T-cell (primary cell): ENCODE results near the gene CTNNBL1. TPM values are rescaled to one million over a fixed set of nuclear protein-coding genes. Genes with fewer than 3 reads are reported as not detected.

Source experiments
- ATAC-seq, 4 experiments: fragments of 200-7000 bp in 3 of 4; fragments of 150-1000 bp in 1 of 4; cut with Tn5 transposase; replicated peaks in 1 of 4; 1 replicate in 3 of 4; 2 replicates in 1 of 4; pipeline ENCODE4 v1.10.0; 2021; ENCODE audit warnings: moderate library complexity in 3 of 4, mild to moderate bottlenecking in 2 of 4, moderate number of reproducible peaks in 1 of 4
- CTCF ChIA-PET, 2 donors: fragments of 300-600 bp; sonication (Branson Sonifier 250); formaldehyde crosslinking; loops; one replicate each; lab custom pipeline; 2022; ENCODE audit warnings: antibody characterized with exemption in 2 of 2; lab: Charles Lee
- POLR2A ChIA-PET, 2 donors: fragments of 300-600 bp; sonication (Branson Sonifier 250); formaldehyde crosslinking; loops; one replicate each; lab custom pipeline; 2022; ENCODE audit warnings: antibody characterized with exemption in 2 of 2; lab: Charles Lee
- DNase-seq, 35 experiments: peaks; one replicate each; pipeline versions ENCODE4 v3.0.0 to v3.0.0-alpha.2; 2013 to 2023
- H3K27ac ChIP-seq: one replicate; pipeline ENCODE4 v1.5.1; 2013; ENCODE audit warnings: low read length
- H3K27me3 ChIP-seq, 2 experiments: replicated peaks in 1 of 2; 1 replicate in 1 of 2; 2 replicates in 1 of 2; pipeline versions ENCODE4 v1.6.1 to v1.7.0; 2013; ENCODE audit warnings: low read length in 1 of 2, mixed read lengths in 1 of 2; ENCODE audit not compliant: control insufficient read depth in 2 of 2, insufficient read depth in 2 of 2; ENCODE audit errors: extremely low read depth in 1 of 2
- H3K36me3 ChIP-seq, 2 donors: 1 replicate in 1 of 2; 2 replicates in 1 of 2; pipeline versions ENCODE4 v1.6.1 to v1.7.0; 2013; ENCODE audit warnings: low read length in 1 of 2; ENCODE audit not compliant: control insufficient read depth in 2 of 2, insufficient read depth in 1 of 2; ENCODE audit errors: extremely low read depth in 1 of 2
- H3K4me1 ChIP-seq, 2 experiments: 1 replicate in 1 of 2; 2 replicates in 1 of 2; pipeline versions ENCODE4 v1.6.1 to v1.7.0; 2013; ENCODE audit warnings: low read length in 2 of 2, mixed read lengths in 1 of 2; ENCODE audit not compliant: insufficient read depth in 2 of 2, control insufficient read depth in 1 of 2; ENCODE audit errors: extremely low read depth in 1 of 2
- H3K4me3 ChIP-seq, 2 donors: 1 replicate in 1 of 2; 2 replicates in 1 of 2; pipeline versions ENCODE4 v1.5.1 to v1.7.0; 2013; ENCODE audit warnings: mild to moderate bottlenecking in 2 of 2, low read length in 1 of 2, moderate library complexity in 1 of 2; ENCODE audit not compliant: control insufficient read depth in 1 of 2; ENCODE audit errors: extremely low read depth in 1 of 2
- H3K9me3 ChIP-seq: 2 replicates; pipeline ENCODE4 v1.7.0; 2013
- H3K27ac Mint-ChIP-seq, 2 donors: one replicate each; pipeline ENCODE4 v1.8.0; 2020 to 2021; ENCODE audit warnings: mild to moderate bottlenecking in 2 of 2, mixed read lengths in 2 of 2
- H3K27me3 Mint-ChIP-seq, 2 donors: one replicate each; pipeline ENCODE4 v1.8.0; 2021 to 2022; ENCODE audit warnings: mixed read lengths in 2 of 2
- H3K36me3 Mint-ChIP-seq: one replicate; pipeline ENCODE4 v1.8.0; 2021; ENCODE audit warnings: mixed read lengths
- H3K4me1 Mint-ChIP-seq, 3 donors: one replicate each; pipeline ENCODE4 v1.8.0; 2020 to 2022; ENCODE audit warnings: mixed read lengths in 3 of 3, mild to moderate bottlenecking in 1 of 3
- H3K4me3 Mint-ChIP-seq, 3 donors: one replicate each; pipeline ENCODE4 v1.8.0; 2020 to 2022; ENCODE audit warnings: mild to moderate bottlenecking in 3 of 3, mixed read lengths in 3 of 3, moderate library complexity in 3 of 3
- H3K9me3 Mint-ChIP-seq, 3 donors: one replicate each; pipeline ENCODE4 v1.8.0; 2020 to 2022; ENCODE audit warnings: mixed read lengths in 3 of 3
- WGBS: methylation state at CpG from one replicate; pipeline ENCODE4 v1.1.5; 2013; ENCODE audit warnings: missing lambda C conversion rate; ENCODE audit not compliant: insufficient coverage; 5-methylcytosine and 5-hydroxymethylcytosine counted together
- total RNA-seq, 35 experiments: library from RNA in 6 of 35; stranded (reverse) in 6 of 35; fragments of 120-200 nt in 1 of 35; gene quantifications; one replicate each; pipeline versions ENCODE4 v1.2.1 to v1.2.4 and lab custom pipeline; 2013 to 2026

Gene CTNNBL1
- total RNA-seq, 5 donors from 2014 or later (not counting 1 experiment from before 2014, with no cell fraction given), result 44.6 to 52.4 (median 49.4) TPM

DNA sequence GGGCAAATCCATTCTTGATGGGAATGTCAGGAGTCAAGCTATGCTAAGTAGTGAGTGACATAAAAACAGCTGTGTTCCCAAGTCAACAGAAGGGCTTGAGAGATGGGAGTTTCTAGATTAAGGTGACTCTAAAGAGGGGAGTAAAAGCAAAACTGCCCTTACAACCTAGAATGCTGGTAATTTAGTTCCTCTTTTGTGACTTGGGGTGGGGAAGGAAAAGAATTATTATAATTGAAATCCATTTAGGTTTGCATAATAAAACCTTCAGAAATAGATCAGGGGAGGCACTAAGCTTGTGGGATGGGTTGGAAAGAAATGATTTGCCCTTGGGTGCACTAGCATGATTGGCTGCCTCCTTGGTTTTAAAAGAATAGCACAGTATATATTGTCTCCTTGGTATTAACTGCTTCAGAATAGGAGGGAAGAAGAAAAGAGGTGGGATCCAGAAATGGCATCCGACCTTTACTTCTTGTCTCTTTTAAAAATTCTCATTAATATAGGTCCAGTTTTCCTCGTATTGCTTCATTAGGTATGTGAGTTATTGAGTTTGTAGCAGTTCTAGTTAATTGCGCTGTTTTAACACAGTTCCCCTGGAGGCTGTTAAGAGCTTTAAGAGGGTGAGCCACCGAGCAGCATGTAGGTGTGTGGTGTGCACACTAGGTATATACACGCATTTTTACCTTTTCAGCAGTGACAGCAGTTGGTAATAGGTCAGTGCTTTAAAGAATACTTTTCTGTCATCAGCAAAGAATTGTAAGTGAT is 113.8 kb downstream of the CTNNBL1 start:
- Mint-ChIP-seq H3K9me3 (no peaks in the 10 kb centered on the region), H3K27me3 (no peaks in the 10 kb centered on the region), H3K4me3 (no peak overlapping the region), H3K4me1 (peaks cover 0 to 12% (median 9%) of the 10 kb centered on the region in 3 donors), H3K27ac (no peak overlapping the region), H3K36me3 (peaks cover 81% of the 10 kb centered on the region)
- no peaks in the 10 kb centered on the region for H3K9me3 ChIP-seq
- H3K27ac ChIP-seq, result no peak overlapping the region
- no peak overlapping the region for H3K4me3 ChIP-seq
- POLR2A ChIA-PET, result no interaction called here
- H3K27me3 ChIP-seq, result no peaks in the 10 kb centered on the region
- DNase-seq, result no peak
- no peak for ATAC-seq
- H3K36me3 ChIP-seq, result peaks cover 9 to 43% of the 10 kb centered on the region in 2 donors
- H3K4me1 ChIP-seq, result peaks cover 0 to 2% of the 10 kb centered on the region in 2 experiments
- WGBS, result 100% methylated on average over 1 of the region's 5 CpGs
- CTCF ChIA-PET, result no interaction called here

DNA sequence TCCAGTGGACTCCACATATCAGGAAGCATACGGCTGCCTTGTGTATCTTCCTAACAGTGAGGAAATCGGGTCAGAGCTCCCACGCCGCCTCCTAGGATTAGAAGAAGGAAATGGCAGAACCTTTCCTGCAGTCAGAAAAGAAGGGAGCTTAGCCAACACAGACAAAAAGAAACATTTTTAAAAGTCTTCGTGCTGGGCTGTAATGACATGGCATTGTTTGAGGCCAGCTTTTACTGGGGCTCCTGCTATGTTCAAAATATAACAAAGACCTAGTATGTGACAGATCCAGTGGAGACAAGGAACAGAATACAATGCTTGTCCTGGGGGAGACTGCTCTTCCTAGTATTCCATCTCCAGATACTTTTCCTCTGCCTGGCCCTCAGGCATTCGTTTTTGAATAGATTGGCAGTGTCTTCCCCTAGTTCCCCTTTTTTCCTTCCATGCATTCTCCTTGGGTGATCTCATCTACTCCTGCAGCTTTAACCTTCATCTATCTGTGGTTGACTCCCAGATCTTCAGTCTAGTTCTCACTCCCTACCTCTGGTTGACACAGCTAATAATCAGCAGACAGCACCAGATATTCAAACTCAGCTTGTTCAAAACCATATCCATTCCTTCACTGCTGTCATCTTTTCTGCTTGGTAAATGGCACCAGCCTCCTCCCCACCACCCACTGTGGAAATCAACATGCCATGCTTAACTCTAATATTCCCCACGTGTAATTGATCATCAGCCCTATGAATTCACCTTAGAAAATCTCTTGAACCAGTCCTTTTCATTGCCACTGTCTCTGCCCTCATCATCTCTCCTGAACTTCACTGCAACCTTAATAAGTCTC is 114.6 kb downstream of the CTNNBL1 start:
- no peaks in the 10 kb centered on the region for H3K9me3 ChIP-seq
- ChIA-PET POLR2A (no interaction called here), CTCF (no interaction called here)
- peaks cover 3 to 13% (median 12%) of the 10 kb centered on the region in 3 donors for H3K4me1 Mint-ChIP-seq
- no peaks in the 10 kb centered on the region for H3K9me3 Mint-ChIP-seq
- no peak overlapping the region for H3K27ac Mint-ChIP-seq
- H3K27me3 ChIP-seq, result no peaks in the 10 kb centered on the region
- no peaks in the 10 kb centered on the region for H3K27me3 Mint-ChIP-seq
- no peak overlapping the region for H3K4me3 Mint-ChIP-seq
- peaks cover 73% of the 10 kb centered on the region for H3K36me3 Mint-ChIP-seq
- DNase-seq, result no peak
- no peak overlapping the region for H3K27ac ChIP-seq
- H3K4me1 ChIP-seq, result peaks cover 0 to 2% of the 10 kb centered on the region in 2 experiments
- ATAC-seq, result no peak
- 90% methylated on average over 2 of the region's 7 CpGs for WGBS
- H3K36me3 ChIP-seq, result peaks cover 9 to 35% of the 10 kb centered on the region in 2 donors
- no peak overlapping the region for H3K4me3 ChIP-seq

DNA sequence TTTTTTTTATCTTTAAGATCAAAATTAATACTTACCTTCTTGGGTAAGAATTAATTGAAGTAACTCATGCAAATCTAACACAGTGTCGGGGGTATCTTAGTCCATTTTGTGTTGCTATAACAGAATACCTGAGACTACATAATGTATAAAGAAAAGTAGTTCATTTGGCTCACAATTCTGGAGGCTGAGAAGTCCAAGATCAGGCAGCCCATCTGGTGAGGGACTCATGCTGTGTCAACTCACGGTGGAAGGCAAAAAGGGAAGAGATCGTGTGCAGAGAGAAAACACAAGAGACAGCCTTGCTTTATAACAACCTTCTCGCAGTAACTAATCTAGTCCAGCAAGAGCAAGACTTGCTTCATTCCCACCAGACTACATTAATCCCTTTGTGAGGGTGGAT is 116.2 kb downstream of the CTNNBL1 start:
- ATAC-seq, result no peak
- Mint-ChIP-seq H3K27me3 (no peaks in the 10 kb centered on the region), H3K27ac (no peak overlapping the region), H3K36me3 (peaks cover 60% of the 10 kb centered on the region), H3K4me1 (peaks cover 3 to 13% (median 7%) of the 10 kb centered on the region in 3 donors), H3K4me3 (no peak overlapping the region), H3K9me3 (no peaks in the 10 kb centered on the region)
- peaks cover 6 to 21% of the 10 kb centered on the region in 2 donors for H3K36me3 ChIP-seq
- no peaks in the 10 kb centered on the region for H3K4me1 ChIP-seq
- no peak for DNase-seq
- no peak overlapping the region for H3K27ac ChIP-seq
- WGBS, result 100% methylated on average over 2 of the region's 4 CpGs
- ChIA-PET POLR2A (no interaction called here), CTCF (no interaction called here)
- no peaks in the 10 kb centered on the region for H3K27me3 ChIP-seq
- no peak overlapping the region for H3K4me3 ChIP-seq
- H3K9me3 ChIP-seq, result no peaks in the 10 kb centered on the region

DNA sequence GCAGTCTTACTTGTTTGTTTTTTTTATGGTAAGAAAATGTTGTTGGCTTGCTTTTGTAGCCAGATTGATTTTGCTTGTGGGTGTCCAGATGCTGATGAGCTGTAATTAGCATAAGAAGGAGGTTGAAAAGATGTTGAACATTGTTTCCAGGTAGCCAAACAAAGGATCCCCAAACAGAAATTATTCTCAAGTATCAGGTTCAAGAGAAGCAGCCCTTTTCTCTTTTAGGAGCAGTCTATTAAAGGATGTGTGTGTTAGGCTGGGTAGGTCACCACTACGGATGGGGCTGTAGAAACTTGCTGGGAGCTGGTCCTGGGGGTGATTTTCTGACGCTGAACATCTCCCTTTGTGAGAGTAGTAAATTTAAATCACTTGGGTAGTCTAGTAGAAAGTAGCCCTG is 122.2 kb downstream of the CTNNBL1 start:
- POLR2A ChIA-PET, result no interaction called here
- Histone ChIP-seq H3K9me3 (no peaks in the 10 kb centered on the region), H3K36me3 (no peaks in the 10 kb centered on the region), H3K27me3 (no peaks in the 10 kb centered on the region), H3K4me1 (no peaks in the 10 kb centered on the region), H3K27ac (no peak overlapping the region), H3K4me3 (no peak overlapping the region)
- no peak overlapping the region for H3K27ac Mint-ChIP-seq
- no peaks in the 10 kb centered on the region for H3K9me3 Mint-ChIP-seq
- no CpG with 5 or more reads among the region's 2 CpGs for WGBS
- H3K36me3 Mint-ChIP-seq, result peaks cover 32% of the 10 kb centered on the region
- H3K4me3 Mint-ChIP-seq, result no peak overlapping the region
- no peaks in the 10 kb centered on the region for H3K27me3 Mint-ChIP-seq
- CTCF ChIA-PET, result no interaction called here
- peaks cover 4 to 9% (median 6%) of the 10 kb centered on the region in 3 donors for H3K4me1 Mint-ChIP-seq
- DNase-seq, result no peak
- ATAC-seq, result no peak

DNA sequence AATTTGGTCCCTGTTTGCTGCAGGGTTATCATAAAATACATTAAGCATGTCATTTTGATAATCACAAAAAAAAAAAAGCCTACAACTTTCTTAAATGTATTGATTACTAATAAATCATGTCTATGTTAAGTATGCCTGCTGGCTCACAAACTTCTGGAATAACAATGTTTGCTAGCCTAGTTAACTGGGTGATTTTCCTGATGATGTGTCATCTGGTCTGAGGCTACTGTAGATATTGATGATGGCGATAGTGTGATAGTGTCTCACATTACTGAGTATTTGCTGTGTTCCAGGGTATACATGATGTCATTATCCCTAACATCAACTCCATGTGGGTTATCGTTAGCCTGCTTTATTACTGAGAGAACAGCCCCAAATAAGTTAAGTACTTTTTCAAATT is 122.9 kb downstream of the CTNNBL1 start:
- H3K27me3 ChIP-seq, result no peaks in the 10 kb centered on the region
- H3K9me3 ChIP-seq, result no peaks in the 10 kb centered on the region
- no peak overlapping the region for H3K27ac Mint-ChIP-seq
- no peaks in the 10 kb centered on the region for H3K9me3 Mint-ChIP-seq
- 100% methylated on average over 1 of the region's 2 CpGs for WGBS
- peaks cover 4 to 10% (median 6%) of the 10 kb centered on the region in 3 donors for H3K4me1 Mint-ChIP-seq
- POLR2A ChIA-PET, result no interaction called here
- H3K36me3 ChIP-seq, result no peaks in the 10 kb centered on the region
- no peak overlapping the region for H3K4me3 ChIP-seq
- H3K27me3 Mint-ChIP-seq, result no peaks in the 10 kb centered on the region
- H3K27ac ChIP-seq, result no peak overlapping the region
- DNase-seq, result no peak
- no peak for ATAC-seq
- no peaks in the 10 kb centered on the region for H3K4me1 ChIP-seq
- H3K36me3 Mint-ChIP-seq, result peaks cover 26% of the 10 kb centered on the region
- CTCF ChIA-PET, result no interaction called here
- H3K4me3 Mint-ChIP-seq, result no peak overlapping the region

DNA sequence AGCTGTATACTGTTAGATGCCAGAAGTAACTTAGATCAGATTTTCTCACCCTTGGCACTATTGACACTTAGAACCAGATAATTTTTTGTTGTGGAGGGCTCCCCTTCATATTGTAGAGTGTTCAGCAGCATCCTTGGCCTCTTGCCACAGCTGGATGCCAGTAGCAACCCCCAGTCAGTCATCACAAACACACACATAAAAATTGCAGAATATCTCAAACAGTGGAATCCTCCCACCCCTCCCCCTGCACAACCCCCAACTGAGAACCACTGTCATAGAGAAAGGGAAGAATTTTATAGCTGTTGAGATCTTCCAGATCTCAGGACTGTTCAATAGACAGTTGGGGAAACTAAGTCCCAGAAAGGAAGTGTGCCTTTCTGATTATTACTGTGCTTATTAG is 127.9 kb downstream of the CTNNBL1 start:
- CTCF ChIA-PET, result no interaction called here
- DNase-seq (no peak), ATAC-seq (no peak)
- Histone ChIP-seq H3K9me3 (no peaks in the 10 kb centered on the region), H3K27ac (no peak overlapping the region), H3K36me3 (no peaks in the 10 kb centered on the region), H3K4me1 (no peaks in the 10 kb centered on the region), H3K27me3 (no peaks in the 10 kb centered on the region), H3K4me3 (no peak overlapping the region)
- POLR2A ChIA-PET, result no interaction called here
- H3K9me3 Mint-ChIP-seq, result no peaks in the 10 kb centered on the region
- no peak overlapping the region for H3K27ac Mint-ChIP-seq
- no peaks in the 10 kb centered on the region for H3K27me3 Mint-ChIP-seq
- H3K36me3 Mint-ChIP-seq, result peaks cover 28% of the 10 kb centered on the region
- no peak overlapping the region for H3K4me3 Mint-ChIP-seq
- H3K4me1 Mint-ChIP-seq, result peaks cover 2 to 5% (median 3%) of the 10 kb centered on the region in 3 donors
